ENCODE data around the gene BCAP29.

GRCh38 chr7:107606303-107606702 lies 26.3 kb downstream of the BCAP29 start:
- TF ChIP-seq POLR2AphosphoS5 (IDR thresholded peaks at IDR 0.05) = no peak
- no peak for TF ChIP-seq CTCF (IDR thresholded peaks at IDR 0.05)
- TF ChIP-seq POLR2A (IDR thresholded peaks at IDR 0.05) = no peak

Data from suprapubic skin (tissue), 4 donors.